ENCODE measurements around the gene PLK5.
"Not testable (repeated sequence)": the region's sequence is repeated elsewhere in the genome, so short reads cannot be mapped to it uniquely, and the experiment has no call there.

The PLK5 gene, protein sequence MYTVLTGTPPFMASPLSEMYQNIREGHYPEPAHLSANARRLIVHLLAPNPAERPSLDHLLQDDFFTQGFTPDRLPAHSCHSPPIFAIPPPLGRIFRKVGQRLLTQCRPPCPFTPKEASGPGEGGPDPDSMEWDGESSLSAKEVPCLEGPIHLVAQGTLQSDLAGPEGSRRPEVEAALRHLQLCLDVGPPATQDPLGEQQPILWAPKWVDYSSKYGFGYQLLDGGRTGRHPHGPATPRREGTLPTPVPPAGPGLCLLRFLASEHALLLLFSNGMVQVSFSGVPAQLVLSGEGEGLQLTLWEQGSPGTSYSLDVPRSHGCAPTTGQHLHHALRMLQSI

DNA sequence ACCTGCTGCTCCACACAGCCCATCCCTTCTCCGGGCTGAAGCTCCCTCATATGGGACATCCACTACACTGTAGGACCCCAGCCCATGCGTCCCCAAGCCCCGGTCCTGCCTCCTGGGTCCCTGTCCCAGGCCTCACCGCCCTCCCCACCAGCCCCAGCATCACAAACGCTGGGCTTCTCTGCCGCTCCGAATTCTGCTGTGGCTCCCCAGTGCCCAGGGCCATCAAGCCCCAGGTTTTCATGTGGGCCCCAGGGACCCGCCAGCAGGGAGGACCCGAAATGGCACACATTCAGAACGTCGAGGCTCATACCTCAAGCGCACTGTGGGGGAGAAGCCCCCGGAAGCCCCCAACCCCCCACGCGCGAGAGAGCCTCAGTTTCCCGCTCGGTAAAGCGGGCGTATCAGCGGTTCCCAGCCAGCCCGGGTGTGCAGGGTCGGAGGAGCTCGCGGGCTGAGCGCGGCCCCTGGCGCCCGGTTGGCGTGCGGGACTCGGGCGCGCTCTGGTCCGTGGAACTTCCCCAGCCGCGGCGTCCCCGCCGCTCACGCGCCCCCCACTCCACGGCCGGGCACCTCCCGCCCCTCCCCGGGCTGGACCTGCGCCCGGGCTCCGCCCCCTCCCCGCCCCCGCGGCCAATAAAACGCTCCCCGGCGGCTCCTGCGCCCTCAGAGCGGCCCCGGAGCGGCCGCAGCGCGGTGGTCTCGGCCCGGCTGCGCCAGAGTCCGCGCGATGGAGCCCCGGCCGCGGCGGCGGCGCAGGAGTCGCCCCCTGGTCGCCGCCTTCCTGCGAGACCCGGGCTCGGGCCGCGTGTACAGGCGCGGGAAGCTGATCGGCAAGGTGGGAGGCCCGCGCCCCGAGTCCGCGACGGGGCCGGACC lies at the start of gene PLK5:
Gene PLK5, plus strand, starts transcription at position 666 of the 875 bp plus-strand sequence. CDS start 2,920 bp downstream, outside the sequence.
- DNase-seq (ENCODE audit: low spot score): no peak

DNA sequence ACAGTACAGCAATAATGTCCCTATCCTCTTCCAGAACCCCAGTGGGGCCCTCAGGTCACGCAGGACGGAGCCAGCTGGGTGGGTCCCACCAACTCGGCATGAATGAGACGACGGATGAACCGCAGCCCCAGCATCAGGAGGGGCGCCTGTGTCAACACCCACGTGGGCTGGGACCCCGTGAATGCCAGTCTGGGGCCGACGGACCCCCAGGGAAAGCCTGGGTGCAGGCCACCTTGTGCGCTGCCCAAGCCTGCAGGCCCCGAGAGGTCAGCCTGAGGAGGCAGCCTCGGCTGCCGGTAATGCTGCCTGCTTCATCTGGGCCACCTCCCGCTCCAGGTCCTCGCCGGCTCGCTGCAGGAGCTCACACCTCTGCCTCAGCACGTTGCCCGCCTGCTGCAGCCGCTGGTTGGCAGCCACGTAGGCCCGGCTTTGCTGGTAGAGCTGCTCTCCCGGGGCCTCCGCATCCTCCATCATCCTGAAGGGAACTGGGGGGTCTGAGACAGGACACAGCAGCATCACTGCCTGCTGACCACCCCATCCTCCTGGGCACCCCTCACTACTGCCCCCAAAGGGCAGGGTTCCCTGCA lies 49.0 kb upstream of the PLK5 start:
- DNase-seq (ENCODE audit: low spot score): no peak

DNA sequence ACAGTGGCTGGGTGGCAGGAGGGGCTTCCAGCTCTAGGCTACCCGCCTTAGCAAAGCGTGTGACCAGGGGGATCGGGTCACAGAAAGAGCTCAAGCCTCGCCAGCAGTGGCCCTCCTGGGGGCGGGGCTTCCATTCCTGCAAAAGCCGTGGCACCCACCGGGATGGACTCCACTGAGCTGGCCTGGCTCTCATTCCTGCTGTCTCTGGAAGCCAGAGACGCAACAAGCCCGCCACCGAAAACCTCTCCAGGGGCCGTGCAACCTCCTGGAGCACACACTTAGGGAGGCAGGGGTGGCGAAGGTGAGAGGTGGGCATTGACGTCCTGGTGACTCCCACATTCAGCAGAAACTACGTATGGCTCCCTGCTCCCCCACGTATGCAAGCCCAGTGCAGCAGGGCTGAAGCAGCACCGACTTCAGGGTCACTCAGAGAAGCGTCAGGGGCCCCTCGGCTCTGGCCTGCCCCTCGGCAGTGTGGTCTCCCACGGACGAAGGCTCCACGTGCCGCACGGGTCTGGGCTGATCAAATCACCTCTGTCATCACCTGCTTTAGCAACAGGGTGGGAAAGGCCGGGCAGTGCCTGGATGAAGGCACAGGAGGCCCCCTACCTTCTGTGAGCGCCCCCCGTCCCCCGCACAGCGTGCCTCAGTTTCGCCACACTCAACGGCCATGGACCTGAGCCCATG lies 48.0 kb upstream of the PLK5 start:
- no peak for DNase-seq (ENCODE audit: low spot score)

DNA sequence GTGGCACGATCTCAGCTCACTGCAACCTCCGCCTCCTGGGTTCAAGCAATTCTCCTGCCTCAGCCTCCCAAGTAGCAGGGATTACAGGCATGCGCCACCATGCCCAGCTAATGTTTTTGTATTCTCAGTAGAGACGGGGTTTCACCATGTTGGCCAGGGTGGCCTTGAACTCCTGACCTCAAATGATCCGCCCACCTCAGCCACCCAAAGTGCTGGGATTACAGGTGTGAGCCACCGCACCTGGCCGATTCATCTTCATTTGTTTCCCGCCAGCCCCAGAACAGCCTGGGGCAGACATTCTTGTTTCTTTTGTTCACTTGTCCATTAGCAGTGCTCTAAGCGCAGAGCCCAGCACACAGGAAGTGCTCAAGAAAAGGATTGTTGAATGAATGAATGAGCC lies 46.8 kb upstream of the PLK5 start:
- not testable (repeated sequence) for DNase-seq (ENCODE audit: low spot score)

DNA sequence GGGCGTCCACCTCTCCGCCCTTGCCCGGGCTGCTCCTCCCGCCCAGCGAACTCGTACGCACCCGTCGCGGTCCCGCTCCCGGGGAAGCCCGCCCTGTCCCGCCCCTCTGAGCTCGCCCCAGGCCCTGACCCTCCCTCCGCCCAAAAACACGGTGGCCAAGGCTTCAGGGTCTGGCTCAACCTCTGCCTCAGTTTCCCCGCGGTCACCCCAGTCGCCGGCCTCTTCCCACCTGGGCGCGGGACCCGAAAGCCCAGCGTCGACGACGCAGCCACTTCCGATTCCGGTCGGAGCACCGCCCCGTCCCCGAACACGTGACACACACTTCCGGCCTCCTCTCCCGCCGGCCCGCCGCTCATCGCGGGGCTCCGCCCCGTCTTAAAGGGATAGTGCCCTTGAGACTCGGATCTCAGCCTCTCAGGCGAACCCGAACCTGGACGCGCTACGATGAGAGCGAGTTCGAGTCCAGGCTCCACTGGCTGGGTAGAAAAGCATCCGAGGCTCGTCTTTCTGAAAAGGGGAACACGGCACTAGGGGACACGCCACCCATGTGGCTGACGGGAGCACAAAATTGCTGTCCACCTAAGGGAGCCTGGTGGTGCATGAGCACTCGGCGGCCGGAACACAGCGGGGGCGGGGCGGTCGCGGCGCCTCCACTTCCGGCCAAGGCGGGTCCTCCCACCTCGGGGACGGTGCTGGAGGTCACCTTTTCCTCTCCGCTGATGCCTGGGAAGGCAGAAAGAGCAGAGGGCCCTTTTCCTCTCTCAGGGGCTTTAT lies 44.8 kb upstream of the PLK5 start, which contains the start of gene C19orf25:
Gene C19orf25, minus strand, starts transcription at position 282 of the 774 bp plus-strand sequence. CDS start 312 bp downstream, outside the sequence.
- DNase-seq (ENCODE audit: low spot score): peak; percentile 97

DNA sequence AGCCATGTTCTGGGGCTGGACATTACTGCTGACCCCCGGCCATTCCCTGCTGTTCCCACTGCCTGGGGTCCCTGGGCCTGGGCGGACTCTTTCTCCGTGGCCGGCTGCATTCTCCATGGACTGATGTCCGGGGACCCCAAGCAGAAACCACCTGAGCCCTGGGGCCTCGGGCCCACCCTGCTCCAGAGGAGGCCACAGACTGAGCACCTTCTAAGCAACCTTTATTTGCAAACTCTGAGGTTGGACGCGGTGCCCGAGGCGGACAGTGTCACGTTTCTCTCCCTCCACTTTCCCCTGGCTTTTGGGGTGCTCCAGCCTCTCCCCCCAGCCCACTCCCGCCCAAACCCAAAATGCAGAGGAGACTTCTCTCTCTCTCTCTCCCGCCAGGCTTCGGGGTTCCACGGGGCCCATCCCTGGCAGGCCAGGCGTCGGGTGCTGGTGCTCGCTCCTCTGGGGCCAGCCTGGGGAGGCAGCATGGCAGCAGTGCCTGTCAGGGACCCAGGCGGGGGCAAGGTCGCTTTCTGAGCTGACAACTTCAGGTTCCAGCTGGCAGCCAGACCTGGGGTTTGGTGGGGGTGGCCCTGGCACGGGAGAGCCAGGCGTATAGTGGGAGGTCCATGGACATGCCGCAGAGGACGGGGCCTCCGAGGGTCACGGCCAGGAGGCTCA lies 42.5 kb upstream of the PLK5 start:
- DNase-seq (ENCODE audit: low spot score): no peak

DNA sequence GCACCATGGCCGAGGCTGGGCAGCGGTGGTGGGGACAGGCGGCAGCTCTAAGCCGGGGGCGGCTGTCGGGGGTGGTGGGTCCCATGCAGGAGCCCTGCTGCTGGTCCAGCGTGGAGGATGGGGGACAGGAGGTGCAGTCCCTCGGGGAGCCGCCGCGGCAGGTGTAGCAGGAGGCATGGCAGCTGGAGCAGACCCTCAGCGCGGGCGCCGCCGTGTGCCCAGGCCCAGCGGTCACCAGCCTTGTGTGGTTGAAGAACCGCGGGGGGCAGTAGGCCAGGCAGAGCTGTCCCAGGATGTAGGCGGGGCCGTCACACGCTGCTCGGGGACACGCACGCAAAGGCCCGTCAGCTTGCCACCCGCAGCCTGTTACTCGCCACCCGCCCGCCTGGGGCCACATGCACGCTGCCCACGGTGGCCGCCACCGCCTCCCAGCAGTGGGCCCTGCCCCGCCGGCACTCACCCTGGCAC lies 42.0 kb upstream of the PLK5 start:
- DNase-seq (ENCODE audit: low spot score): no peak

DNA sequence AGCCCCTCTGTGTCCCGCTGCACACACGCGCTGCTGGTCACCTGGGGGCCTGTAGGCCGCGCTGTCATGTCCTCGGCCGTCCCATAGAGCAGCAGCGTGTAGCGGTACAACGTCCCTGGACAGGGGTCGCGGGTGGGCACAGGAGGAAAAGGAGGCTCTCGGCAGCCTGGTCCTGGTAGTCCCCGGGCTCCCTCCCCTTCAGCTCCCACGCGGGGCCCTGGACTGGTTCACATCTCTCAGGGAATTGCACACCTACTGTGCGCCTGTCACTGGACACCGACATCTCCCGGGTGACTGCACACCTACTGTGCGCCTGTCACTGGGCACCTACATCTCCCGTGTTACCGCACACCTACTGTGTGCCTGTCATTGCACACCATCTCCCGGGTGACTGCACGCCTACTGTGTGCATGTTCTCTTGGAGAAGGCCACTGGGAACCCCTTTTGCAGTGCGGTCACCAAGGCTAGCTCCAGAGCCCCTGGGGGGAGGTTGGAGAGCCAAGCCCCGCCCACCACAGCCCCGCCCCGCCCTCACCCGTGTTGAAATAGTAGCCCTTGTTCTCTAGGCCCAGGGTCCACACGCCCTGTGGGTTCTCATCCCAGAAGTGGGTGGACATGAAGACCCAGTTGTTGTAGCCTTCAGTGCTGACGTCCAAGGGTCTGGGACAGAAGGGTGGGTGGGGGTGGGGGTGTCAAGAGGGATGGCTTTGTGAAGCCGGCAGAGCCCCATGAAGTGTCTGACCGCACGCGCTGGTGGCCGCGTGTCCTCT lies 41.3 kb upstream of the PLK5 start:
- no peak for DNase-seq (ENCODE audit: low spot score)

DNA sequence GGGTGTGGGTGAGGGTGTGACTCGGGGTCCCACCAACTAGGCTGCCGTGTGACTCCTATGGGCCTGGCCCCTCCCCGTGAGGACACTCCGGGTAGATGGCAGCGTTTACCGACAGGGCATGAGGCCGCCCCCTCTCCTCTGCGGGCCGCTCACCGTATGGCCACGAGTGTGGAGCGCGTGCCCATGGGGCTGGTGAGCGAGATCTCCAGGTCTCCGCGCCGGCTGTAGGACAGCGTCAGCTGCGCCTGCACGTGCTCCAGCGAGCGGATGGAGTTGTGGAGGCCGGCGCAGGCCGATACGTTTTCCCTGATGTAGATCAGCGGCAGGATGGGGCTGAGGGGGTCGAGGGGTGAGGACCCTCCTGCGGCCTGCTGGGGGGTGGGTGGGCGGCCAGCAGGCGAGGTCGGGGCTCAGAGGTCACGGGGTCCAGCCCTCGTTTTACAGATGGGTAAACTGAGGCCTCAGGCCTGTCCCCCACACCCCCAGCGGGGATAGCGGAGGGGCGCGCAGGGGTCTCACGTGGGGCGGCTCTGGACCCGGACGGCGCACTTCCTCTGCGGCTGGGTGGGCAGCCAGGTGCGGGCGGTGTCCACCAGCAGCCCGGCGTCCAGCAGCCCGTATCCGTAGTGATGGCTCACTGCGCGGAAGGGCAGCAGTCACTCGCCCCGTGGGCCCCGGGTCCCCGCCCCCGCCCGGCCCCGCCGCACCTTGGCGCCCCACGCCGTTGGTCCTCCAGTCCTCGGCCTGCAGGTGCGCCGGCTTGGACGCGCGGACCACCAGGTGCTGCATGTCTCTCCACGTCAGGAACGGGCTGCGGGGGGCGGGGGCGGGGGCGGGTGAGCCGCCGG lies 40.5 kb upstream of the PLK5 start:
- DNase-seq (ENCODE audit: low spot score): no peak

DNA sequence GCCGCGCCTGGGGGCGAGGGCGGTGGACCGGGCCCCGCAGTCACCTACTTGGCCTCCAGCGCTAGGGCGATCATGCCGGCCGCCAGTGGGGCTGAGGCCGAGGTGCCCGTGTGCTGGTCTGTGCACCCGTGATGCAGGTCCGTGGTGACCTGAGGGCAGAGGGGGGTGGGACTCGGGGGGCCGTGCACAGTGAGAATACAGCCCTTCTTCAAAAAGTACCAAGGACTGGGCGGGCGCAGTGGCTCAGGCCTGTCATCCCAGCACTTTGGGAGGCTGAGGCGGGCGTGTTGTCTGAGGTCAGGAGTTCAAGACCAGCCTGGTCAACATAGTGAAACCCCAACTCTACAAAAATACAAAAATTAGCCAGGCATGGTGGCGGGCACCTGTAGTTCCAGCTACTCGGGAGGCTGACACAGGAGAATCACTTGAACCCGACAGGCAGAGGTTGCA lies 39.9 kb upstream of the PLK5 start:
- DNase-seq (ENCODE audit: low spot score): no peak

DNA sequence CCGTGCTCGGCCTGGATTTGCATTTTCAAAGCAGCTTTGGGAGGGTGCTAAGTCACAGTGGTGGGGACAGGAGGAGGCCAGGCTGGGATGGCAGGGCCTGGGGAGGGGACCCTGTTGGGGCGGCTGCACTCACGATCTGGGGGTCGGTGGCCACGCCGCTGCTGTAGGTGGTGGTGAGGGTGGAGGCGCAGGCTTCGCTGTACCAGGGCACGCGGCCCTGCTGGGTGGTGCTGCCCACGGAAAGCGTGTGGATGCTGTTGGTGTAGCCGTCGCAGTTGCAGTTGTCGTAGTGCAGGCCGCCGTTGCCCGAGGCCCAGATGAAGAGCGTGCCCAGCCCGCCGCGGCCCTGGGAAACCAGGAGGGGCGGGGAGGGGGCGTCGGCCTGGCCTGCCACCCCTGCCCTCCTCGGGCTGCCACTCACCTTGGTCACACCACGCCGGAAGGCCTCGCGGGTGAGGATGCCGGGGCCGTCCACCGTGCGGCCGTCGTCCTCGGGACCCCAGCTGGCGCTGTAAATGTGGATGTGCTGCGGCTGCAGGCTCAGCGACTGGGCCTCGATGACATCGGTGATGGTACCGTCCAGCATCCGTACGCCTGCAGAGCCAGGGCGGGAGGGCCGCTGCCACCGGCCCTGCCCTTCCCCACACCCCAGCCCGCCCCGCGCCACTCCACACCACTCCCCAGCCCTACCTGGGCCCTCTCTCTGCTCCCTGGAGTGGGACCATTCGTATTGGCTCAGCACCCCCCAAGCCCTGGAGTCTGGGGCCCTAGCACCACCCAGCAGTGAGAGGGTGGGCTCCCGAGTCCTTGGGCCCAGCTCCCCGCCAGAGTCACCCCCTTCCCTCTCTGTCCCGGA lies 36.9 kb upstream of the PLK5 start:
- DNase-seq (ENCODE audit: low spot score): no peak

DNA sequence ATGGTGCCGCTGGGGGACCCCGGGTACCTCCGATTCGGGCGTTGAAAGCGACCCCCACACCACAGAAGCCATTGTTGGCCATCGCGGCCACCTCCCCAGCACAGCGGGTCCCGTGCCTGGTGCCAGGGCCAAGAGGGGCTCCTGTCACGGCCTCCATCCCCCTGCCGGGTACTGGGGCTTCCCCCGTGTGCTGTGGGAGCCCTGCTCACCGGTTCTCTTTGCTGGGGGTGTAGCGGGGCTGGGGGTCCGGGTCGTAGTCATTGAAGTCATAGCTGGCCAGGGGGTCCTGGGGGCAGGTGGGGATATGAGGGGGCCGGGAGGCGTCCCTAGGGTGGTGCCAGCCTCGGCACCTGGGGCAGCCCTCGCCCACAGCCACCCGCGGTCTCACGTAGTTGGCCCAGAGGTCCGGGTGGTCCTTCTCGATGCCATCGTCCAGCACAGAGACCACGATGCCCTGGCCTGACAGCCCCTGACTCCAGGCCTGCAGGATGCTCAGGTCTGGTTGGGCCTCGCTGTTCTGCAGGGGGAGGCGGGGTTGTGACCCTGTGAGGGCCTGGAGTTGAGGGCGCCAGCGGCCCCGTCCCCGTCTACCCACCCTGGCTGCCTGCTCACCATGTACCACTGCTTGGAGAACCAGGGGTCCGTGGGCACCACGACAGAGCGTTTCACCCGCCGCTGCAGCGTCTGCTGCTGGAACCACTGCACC lies 36.1 kb upstream of the PLK5 start:
- no peak for DNase-seq (ENCODE audit: low spot score)

DNA sequence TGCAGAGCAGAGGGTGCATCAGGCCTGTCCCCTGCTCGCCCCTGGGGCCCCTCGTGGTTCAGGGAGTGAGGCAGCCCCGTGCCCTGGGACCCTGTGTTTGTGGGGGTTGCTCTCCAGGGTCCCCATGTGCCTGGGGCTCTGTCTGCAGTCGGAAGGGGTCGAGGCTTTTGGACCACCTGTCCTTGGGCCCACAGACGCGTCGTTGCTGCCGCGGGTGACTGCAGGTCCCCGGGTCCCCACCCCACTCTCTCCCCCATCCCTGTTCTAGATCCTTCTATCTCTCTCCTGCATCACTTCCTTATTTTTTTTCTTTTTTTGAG lies 35.6 kb upstream of the PLK5 start:
- no peak for DNase-seq (ENCODE audit: low spot score)

DNA sequence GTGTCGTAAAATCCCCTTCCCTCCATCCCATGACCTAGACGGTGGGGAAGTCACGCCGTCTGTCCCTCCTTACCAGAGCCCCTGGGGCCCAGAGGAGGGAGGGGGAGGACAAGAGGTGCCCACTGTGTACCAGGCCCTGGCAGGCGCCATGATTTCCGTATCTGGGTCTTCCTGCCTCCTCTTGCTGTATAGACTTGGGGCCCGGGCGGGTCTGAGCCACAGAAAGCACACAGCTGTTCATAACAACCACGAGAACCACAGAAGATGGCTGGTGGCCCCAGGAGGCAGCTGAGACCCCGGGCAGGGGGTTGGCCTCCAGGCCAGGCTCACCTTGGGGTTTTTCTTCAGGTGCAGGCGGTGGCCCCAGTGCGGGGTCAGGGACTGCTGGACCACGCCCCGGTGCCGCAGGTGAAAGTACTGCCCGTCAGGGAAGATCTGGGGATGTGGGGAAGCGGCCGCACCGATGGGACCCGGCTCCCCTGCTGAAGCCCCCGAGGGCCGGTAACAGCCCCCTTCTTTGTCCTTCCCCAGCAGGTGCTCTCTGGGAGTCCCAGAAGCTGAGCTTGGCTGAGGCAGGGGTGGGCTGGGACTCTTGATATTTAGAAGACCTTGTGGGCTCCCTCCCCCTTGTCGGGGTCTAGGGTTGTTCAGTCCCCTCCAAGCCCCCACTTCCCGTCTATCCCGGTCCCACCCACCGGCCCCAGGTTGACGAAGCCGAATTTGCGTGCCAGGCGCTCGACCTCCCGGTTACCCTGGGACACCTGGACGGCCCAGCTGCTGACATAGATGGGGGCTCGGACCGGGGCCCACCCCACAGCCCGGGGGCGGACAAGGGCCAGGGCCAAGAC lies 34.2 kb upstream of the PLK5 start:
- no peak for DNase-seq (ENCODE audit: low spot score)

DNA sequence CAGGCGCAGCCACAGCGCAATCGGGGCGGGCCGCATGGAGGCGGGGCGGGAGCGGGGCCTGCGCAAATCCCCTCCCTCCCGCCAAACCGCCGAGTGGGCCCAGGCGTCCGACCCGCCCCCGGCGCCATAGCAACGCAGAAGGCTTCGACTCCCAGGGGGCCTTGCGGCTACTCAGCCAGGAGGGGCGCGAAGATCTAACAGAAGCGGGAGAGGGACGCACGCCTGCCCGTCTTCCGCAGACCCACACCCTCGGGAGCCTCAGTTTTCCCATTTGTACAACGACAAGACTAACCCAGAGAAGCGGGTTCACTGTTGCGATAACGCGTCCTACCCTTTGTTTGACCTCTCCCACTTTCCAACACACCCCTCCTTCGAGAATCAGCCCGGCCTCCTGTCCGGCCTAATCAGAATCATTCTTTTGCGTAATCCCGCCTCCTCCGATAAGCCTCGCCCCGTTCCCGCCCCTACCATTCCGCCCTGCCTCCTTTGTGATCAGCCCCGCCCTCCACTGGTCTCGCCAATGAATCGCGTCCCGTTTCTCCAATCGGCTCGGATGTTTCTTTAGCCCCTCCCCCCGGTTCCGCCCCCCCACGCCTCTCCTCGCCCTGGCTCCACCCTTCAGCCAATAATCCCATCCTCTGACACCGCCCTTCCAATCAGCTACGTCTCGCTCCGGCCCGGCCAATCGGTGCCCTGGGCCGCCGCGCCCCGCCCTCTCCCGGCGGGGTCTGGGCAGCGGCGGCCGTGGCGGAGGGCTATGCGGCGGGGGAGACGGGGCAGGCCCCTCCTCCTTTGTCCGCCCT lies 33.4 kb upstream of the PLK5 start, which contains the start of gene PCSK4:
Gene PCSK4, minus strand, starts transcription at position 40 of the 803 bp plus-strand sequence. Its CDS starts 4 bp downstream, at position 36.
- peak; percentile 97 for DNase-seq (ENCODE audit: low spot score)

Measured in D341Med (cell line).